ENCODE data around the gene AP2A1.
A peak's percentile ranks its signal among the peaks of the same experiment; 100 is the strongest.

AP2A1 gene

DNA sequence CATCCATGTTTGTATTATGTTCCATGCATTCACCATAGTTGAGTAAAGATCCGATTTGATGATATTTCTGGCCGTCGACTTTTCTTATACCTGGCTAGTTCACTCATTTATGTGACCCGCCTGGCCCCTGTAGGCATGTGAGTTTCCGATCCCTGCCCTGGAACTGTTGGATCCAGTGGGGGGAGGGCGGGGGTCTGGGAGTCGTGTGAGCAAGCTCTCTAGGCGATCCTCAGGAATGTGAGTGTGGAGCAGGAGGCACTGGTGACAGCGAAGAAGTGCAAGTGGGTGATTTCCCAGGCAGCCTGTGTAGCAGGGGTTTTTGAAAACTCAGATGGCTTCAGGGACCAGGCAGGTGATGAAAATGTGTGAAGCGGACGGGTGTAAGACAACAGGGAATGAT, 73.5 kb downstream of the AP2A1 start:
- TF ChIP-seq, protein P1, sequence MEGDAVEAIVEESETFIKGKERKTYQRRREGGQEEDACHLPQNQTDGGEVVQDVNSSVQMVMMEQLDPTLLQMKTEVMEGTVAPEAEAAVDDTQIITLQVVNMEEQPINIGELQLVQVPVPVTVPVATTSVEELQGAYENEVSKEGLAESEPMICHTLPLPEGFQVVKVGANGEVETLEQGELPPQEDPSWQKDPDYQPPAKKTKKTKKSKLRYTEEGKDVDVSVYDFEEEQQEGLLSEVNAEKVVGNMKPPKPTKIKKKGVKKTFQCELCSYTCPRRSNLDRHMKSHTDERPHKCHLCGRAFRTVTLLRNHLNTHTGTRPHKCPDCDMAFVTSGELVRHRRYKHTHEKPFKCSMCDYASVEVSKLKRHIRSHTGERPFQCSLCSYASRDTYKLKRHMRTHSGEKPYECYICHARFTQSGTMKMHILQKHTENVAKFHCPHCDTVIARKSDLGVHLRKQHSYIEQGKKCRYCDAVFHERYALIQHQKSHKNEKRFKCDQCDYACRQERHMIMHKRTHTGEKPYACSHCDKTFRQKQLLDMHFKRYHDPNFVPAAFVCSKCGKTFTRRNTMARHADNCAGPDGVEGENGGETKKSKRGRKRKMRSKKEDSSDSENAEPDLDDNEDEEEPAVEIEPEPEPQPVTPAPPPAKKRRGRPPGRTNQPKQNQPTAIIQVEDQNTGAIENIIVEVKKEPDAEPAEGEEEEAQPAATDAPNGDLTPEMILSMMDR (conservative IDR thresholded peaks at IDR 0.05; ENCODE audit: low read depth, low read length) = no peak
- H3K4me2 ChIP-seq = no peak overlapping the region
- no peaks in the 10 kb centered on the region for H3K27me3 ChIP-seq (ENCODE audit: insufficient read depth, low read depth)
- no peak overlapping the region for H3K27ac ChIP-seq
- H3K4me3 ChIP-seq (IDR thresholded peaks at IDR 0.05; ENCODE audit: insufficient read depth, low read depth, low read length) = no peak overlapping the region
- H4K20me1 ChIP-seq (ENCODE audit: insufficient read depth) = no peaks in the 10 kb centered on the region
- no peak overlapping the region for H2AFZ ChIP-seq (ENCODE audit: low read depth)
- H3K4me1 ChIP-seq (ENCODE audit: low read depth, poor library complexity, severe bottlenecking) = peaks cover 16% of the 10 kb centered on the region
- no peak overlapping the region for H3K9ac ChIP-seq
- no peaks in the 10 kb centered on the region for H3K79me2 ChIP-seq (ENCODE audit: insufficient read depth, low read depth)
- H3K36me3 ChIP-seq (ENCODE audit: insufficient read depth) = no peaks in the 10 kb centered on the region; the same call in 1 of the 2 replicates

DNA sequence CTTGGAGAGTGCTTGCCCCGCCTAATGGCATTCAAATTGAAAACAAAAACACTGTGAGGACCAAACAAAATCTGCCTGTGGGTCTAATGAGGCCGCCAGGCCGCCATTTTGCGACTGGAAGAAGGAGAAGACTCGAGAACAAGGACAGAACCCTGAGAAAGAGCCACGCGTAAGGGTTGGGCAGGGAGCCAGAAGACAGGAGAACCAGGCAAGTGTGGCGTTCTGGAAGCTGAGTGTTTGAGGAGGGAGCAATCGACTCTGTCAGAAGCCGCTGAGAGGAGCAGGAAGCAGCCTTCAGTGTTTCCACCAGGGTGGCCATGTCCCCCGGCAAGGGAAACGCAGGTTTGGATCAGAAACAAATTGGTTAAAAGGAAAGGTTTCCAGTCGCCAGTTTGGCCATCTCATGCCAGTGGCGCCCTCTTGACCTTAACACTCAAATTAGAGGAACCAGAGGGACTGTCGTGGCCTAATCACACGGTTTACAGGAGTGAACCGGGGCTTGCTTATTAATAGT, 74.0 kb downstream of the AP2A1 start:
- Histone ChIP-seq H3K27me3 (ENCODE audit: insufficient read depth, low read depth) (no peaks in the 10 kb centered on the region), H3K9ac (no peak overlapping the region)

DNA sequence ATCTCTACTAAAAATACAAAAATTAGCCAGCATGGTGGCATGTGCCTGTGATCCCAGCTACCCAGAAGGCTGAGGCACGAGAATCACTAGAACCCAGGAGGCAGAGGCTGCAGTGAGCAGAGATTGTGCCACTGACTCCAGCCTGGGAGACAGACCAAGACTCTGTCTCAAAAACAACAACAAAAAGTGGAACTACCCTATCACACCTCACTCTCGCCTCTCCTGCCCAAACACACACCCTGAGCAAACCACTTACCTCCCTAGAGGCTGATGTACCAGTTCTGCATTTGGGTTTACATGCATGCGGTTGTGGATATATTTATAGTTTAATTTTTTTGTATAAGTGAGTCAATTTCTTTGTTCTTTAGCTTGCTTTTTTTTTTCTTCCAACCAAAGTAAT, 76.5 kb downstream of the AP2A1 start:
- no peaks in the 10 kb centered on the region for H3K79me2 ChIP-seq (ENCODE audit: insufficient read depth, low read depth)
- no peaks in the 10 kb centered on the region for H3K36me3 ChIP-seq (ENCODE audit: insufficient read depth)
- no peaks in the 10 kb centered on the region for H3K27me3 ChIP-seq (ENCODE audit: insufficient read depth, low read depth)
- H4K20me1 ChIP-seq (ENCODE audit: insufficient read depth) = no peaks in the 10 kb centered on the region
- H3K27ac ChIP-seq = no peak overlapping the region
- peaks cover 42% of the 10 kb centered on the region for H3K4me1 ChIP-seq (ENCODE audit: low read depth, poor library complexity, severe bottlenecking)
- H2AFZ ChIP-seq (ENCODE audit: low read depth) = no peak overlapping the region
- no peak overlapping the region for H3K4me3 ChIP-seq (IDR thresholded peaks at IDR 0.05; ENCODE audit: insufficient read depth, low read depth, low read length)
- TF ChIP-seq, protein P1 (conservative IDR thresholded peaks at IDR 0.05; ENCODE audit: low read depth, low read length) = no peak
- no peak overlapping the region for H3K9ac ChIP-seq
- H3K4me2 ChIP-seq = no peak overlapping the region

More for the DNA sequence above, 74.0 kb downstream of the AP2A1 start:
- no peak overlapping the region for H3K27ac ChIP-seq
- H3K4me2 ChIP-seq = no peak overlapping the region
- H3K4me1 ChIP-seq (ENCODE audit: low read depth, poor library complexity, severe bottlenecking) = peaks cover 21% of the 10 kb centered on the region
- TF ChIP-seq, protein P1 (conservative IDR thresholded peaks at IDR 0.05; ENCODE audit: low read depth, low read length) = no peak
- H3K4me3 ChIP-seq (IDR thresholded peaks at IDR 0.05; ENCODE audit: insufficient read depth, low read depth, low read length) = no peak overlapping the region
- H3K36me3 ChIP-seq (ENCODE audit: insufficient read depth) = no peaks in the 10 kb centered on the region; the same call in 1 of the 2 replicates
- H2AFZ ChIP-seq (ENCODE audit: low read depth) = no peak overlapping the region
- H4K20me1 ChIP-seq (ENCODE audit: insufficient read depth) = no peaks in the 10 kb centered on the region
- no peaks in the 10 kb centered on the region for H3K79me2 ChIP-seq (ENCODE audit: insufficient read depth, low read depth)

DNA sequence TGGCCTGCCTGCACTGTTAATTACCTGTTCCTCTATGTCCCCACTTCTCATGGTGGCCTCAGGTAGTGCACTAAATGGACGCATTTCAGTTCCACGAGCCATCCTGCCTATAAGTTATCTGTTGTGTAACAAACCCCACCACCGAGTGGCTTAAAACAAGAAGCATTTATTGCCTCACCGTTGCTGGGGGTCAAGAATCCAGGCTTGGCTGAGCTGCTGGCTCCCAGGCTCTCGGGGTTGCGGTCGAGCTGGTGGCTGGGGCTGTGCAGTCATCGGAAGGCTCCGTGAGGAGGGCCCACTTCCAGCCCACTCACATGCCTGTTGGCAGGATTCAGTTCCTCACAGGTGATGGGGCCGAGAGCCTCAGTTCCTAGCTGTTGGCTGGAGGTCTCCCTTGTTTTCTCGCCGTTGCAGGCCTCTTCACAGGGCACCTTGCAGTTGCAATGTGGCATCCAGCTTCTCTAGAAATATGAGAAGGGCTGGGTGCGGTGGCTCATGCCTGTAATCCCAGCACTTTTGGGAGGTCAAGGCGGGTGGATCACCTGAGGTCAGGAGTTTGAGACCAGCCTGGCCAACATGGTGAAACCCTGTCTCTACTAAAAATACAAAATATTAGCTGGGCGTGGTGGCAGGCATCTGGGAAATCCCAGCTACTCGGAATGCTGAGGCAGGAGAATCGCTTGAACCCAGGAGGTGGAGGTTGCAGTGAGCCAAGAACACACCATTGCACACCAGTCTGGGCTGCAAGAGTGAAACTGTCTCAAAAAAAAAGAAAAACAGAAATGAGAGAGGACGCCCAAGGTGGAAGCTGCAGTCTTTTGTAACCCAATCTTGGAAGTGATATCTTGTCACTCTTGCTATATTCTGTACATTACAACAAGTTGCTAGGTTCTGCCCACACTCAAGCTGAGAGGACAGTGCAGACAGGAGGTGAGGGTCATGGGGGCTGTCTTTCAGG, 77.6 kb downstream of the AP2A1 start:
- Histone ChIP-seq H3K27ac (peak overlapping the region; percentile 48), H3K9ac (no peak overlapping the region)

More for the DNA sequence above, 77.6 kb downstream of the AP2A1 start:
- peaks cover 53% of the 10 kb centered on the region for H3K4me1 ChIP-seq (ENCODE audit: low read depth, poor library complexity, severe bottlenecking)
- peak overlapping the region; percentile 53 for H3K4me2 ChIP-seq
- no peaks in the 10 kb centered on the region for H4K20me1 ChIP-seq (ENCODE audit: insufficient read depth)
- TF ChIP-seq, protein P1 (conservative IDR thresholded peaks at IDR 0.05; ENCODE audit: low read depth, low read length) = no peak
- H2AFZ ChIP-seq (ENCODE audit: low read depth) = no peak overlapping the region
- no peak overlapping the region for H3K4me3 ChIP-seq (IDR thresholded peaks at IDR 0.05; ENCODE audit: insufficient read depth, low read depth, low read length)
- H3K27me3 ChIP-seq (ENCODE audit: insufficient read depth, low read depth) = no peaks in the 10 kb centered on the region
- no peaks in the 10 kb centered on the region for H3K36me3 ChIP-seq (ENCODE audit: insufficient read depth)
- H3K79me2 ChIP-seq (ENCODE audit: insufficient read depth, low read depth) = no peaks in the 10 kb centered on the region

Measured in KMS-11 (cell line).